M059J (cell line): Measurements from ENCODE around the gene MCOLN3. TPM values are rescaled to one million over a fixed set of nuclear protein-coding genes. Genes with fewer than 3 reads are reported as not detected.
A peak's percentile ranks its signal among the peaks of the same experiment; 100 is the strongest.

Source experiments
- DNase-seq: peaks from one replicate; pipeline ENCODE4 v3.0.0-alpha.2; 2012; ENCODE audit warnings: low read depth
- total RNA-seq: library from RNA; depleted of rRNA; stranded (reverse); fragments of >200 nt; shearing (Covaris generic); gene quantifications from 2 replicates; pipeline ENCODE4 v1.2.3, GENCODE V29; 2014; rRNA removed

Gene MCOLN3, protein sequence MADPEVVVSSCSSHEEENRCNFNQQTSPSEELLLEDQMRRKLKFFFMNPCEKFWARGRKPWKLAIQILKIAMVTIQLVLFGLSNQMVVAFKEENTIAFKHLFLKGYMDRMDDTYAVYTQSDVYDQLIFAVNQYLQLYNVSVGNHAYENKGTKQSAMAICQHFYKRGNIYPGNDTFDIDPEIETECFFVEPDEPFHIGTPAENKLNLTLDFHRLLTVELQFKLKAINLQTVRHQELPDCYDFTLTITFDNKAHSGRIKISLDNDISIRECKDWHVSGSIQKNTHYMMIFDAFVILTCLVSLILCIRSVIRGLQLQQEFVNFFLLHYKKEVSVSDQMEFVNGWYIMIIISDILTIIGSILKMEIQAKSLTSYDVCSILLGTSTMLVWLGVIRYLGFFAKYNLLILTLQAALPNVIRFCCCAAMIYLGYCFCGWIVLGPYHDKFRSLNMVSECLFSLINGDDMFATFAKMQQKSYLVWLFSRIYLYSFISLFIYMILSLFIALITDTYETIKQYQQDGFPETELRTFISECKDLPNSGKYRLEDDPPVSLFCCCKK
- total RNA-seq, result 2.1 and 4.3 TPM in 2 replicates

GRCh38 chr1:85048296-85049064, at the start of gene MCOLN3:
Gene MCOLN3 (minus strand): TSS chr1:85048500. CDS start chr1:85045360, 3,140 bp downstream.
- peak; percentile 52 for DNase-seq

GRCh38 chr1:85093644-85094043, 45.3 kb upstream of the MCOLN3 start:
- DNase-seq, result no peak

DNA sequence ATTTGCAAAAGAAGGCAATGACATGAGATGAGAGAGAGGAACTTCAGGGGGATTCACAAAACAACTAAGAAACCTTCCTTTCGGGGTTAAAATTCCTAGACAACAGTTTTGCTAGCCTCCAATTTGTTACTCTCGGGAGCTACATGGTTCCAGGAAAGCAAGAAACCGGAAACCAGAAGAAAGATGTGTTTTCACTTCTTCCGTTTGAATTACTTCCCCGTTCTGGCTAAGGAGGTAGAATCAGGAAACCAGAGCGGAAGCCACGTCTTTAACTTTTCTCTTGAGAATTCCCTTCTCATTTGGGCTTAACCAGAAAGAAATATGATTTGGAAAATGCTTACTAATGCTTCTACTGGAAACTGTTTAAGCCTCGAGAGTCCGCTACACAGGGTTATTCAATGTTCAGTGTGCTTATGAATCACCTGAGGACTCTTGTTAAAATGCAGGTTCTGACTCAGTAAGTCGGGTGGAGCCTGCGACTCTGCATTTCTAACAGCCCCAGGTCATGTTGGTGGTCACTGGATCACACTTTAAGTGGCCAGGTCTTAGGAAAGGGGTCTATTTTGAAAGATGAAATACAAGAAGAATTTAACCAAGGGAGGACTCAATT, 43.5 kb upstream of the MCOLN3 start:
- peak; percentile 29 for DNase-seq

DNA sequence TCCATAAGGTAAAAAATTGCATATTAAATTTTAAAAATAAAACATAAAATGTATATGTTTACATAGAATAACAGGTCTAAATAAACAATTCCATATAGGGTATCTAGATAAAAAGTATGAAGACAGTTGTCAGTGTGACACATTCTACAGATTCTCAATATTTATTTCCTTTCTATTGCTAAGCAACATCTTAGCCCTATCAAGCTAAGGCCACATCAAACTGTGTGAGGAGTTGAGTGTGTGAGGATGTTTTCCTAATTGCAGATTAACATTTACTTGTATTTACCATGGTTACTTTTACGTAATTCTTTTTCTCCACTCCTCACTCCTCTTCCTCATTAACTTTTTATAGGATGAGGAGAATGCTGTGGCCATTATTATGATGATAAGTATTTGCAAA, 41.9 kb upstream of the MCOLN3 start:
- peak; percentile 15 for DNase-seq

DNA sequence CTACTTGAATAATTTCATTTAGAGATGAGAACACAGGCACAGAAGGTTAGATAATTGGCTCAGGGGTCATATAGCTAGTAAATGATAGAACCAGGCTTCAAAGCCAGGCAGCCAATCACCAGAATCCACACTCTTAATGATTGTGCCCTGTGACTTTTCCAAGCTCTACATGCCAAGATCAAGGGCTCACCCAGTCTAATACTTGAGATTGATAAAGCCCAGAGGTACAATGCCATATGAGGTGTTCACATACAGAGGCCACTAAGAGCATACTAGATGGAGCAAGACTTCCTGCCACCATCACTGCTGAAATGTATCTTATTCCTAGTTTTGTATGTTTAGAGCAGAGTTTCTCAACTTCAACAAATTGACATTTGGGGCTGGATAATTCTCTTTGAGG, 40.9 kb upstream of the MCOLN3 start:
- no peak for DNase-seq

- no peak for DNase-seq
Measured at GRCh38 chr1:85088408-85088784, 40.1 kb upstream of the MCOLN3 start.

DNA sequence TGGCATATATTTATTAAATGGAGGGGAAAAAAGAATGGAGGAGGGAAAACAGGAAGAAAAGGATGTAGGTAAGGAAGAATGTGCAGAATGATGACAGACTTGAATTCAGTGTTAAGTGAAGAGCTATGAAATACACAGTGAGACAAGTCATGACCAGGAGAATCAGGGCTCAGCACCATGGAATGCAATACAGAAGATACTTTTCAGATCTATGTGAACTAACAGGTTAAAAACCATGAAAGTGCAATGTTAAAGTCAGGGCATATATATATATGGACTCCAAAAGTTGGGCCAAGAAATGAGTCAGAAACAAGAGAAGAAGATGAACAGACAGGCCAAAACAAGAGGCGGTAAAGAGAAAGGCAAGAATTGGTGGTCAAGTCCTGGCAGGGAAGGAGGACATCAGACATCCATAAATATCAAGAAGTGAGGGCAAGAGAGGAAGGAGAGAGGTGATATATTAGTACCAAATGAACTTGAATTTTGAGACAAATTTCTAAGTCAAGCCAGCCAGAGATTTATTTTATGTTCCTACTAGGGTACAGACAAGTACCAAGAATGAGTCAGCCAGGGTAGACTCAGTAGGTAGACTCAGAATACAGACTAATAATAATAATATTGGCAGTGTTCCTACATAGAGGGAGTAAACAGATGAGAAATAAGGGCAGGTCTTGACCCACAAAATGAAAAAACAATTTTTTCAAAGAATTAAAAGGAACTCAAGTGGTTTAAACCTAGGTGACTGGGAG, 39.5 kb upstream of the MCOLN3 start:
- DNase-seq, result peak; percentile 46

DNA sequence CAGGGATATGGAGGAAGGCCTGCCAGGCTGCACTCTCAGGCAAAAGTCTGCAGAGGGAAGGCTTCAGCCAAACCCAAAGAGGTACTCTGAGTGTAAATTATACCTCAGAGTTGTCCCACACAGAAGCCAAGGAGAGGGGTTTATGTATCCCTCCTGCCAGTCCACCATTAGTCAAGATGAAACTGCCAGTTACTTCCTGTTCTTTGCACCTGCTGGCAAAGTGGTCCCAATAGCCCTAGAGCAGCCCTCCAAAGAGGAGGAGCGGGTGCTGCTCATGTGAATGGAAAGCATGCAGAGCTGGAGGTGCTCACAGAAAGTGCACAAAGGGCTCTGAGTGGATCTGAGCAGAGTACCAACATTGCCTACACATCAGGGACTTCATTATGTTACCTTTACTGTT, 37.1 kb upstream of the MCOLN3 start:
- no peak for DNase-seq

GRCh38 chr1:85078903-85079302, 30.6 kb upstream of the MCOLN3 start:
- DNase-seq, result peak; percentile 39

GRCh38 chr1:85074365-85074964, 26.2 kb upstream of the MCOLN3 start:
- no peak for DNase-seq

DNA sequence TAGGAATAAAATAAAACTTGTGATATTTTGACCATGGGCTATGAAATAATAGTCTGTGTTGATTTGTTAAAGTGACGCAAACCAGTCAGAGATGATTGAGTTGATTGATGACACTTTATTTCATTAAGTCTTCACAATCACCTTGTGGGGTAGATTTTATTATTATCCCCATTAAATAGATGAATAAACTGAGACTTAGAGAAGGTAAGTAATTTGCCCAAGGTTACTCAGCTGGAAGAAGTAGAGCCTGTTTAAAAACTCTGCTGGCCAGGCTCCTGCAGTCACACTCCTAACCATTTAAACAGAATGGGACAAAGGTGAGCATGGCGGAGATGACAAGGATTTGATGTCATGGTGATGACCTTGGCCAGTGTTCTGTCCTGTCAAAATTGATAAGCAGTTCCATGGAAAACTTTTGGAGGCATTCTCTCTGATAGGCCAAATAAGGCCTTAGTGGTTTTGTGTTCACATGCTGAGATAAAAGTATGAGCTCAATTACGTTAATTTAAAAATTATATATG, 22.7 kb upstream of the MCOLN3 start:
- DNase-seq, result no peak

DNA sequence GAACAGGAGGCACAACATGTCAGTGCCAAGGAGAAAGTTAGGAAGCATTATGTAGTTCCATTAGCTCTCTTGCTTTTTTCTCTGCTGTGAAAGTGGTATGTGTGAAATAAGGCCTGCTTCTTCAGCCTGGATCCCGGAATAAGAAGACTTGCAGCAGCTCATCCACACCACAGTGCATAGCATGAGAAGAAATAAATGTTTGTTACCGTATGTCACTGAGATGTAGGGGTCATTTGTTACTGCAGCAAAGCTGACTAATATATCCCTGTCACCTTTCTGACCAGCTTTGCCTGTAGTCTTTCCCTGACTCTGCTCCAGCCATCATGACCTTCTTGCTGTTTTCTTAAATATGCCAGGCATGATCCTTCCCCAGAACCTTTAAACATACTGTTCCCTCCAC, 20.5 kb upstream of the MCOLN3 start:
- DNase-seq, result no peak

DNA sequence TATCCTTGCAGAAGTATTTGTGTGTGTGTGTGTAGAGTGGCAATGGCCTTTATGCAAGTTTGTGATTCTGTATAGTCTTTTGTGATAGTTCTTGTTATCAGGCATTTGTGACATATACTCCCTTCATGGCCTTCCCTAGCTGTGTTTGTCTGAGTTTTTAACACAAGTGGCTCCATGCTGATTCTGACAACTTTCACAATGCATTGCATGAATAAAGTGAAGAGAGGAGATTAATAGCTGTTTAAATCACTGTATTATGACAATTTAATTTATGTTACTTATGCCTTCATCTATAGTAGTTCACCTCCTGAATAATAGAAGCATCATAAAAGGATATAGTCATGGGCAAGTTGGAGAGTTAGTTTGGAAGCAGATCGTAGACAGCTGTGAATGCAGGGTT, 17.2 kb upstream of the MCOLN3 start:
- DNase-seq, result no peak

DNA sequence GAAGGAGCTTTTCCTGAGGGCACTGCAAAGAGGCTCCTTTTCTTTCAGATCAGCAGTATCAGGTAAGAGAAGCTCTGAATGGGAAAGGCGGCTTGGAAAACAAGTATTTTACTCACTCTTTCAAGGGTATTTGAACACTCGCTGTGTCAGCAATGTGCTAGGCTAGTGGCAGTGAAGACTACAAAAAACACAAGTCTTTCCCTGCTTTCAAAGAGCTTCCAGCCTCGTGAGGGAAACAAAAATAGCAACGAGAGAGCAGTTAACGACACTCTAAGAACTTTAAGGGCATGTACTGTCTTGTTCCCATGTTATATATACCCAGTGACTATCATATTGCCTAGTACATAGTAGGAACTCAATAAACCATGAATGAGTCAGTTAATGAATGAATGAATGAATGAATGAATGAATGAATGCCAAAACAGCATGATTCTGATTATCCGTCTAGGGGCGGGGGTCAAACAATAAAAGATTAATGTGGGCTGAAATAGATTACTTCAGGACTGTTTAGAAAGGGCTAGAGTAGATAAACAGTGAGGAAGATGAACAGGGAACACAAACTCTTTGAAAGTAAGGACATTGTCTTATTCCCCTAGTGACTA, 14.2 kb upstream of the MCOLN3 start:
- no peak for DNase-seq

DNA sequence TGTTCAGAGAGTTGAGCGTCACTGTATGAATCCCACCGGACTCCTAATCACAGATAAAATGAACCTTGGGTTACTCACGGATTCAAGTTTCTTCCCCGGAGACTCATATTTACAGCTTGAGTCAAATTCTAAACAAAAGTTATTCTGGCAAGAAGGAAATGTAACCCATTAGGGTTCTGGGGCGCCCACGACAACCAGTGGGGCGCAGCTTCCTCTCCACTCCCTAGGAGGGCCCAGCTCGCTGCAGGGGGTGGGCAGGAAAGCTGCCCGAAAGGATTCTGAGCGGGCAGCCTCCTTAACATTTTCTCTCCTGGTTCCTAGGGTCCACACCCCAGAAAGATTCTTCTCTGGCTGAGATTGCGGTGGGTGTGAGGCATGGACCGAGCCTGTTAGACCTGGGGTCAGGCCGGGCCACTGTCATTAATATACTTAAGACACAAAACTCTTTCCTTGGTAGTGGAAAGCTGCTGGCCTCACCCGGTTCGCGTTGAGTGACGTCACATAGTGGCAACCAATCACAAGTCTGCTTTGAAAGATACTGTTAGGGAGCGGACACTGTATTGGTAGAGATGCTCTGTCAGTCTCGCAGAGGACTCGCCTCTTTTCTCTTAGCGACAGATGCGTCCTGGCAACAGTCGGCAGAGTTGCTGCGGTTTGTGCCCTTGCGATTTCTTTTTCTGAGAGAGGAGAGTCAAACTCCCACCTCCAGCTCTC, 13.6 kb upstream of the MCOLN3 start:
- peak; percentile 99 for DNase-seq

DNA sequence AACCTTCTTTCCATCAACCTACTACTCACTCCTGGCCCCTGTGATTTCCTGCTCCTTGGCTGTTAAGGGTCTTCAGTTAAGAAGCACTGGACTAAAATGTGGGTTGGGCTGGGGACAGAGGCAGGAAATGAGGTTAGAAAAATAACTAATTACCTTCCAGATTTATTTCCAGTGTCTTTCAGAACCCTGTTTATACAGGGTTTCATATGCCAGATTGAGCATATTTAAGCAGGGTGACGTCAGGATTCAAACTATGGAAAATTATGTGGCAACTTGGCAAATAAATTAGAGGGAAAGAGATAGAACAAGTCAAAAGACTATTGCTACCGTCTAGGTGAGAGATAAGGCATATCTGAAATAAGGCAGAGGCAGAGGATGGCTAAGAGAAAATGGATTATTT, 11.7 kb upstream of the MCOLN3 start:
- DNase-seq, result no peak

GRCh38 chr1:85059563-85059962, 11.3 kb upstream of the MCOLN3 start:
- DNase-seq, result no peak

DNA sequence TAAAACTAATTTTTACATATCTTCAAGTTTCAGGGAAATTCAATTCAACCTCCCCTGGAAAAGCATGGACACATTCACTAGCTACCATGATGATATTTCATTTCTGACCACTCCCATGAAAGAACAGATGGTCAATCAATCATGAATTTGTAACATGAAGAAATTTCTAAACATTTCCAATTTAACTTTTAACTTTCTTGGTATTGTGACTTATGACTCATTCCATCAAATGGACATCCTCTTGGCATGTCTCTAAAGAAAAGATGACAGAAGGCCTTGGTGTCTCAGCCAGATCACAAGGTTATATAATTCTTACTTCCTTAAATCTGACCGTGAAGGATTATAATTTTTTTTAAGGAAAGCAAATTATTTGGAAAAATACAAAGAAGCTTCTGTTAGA, 10.5 kb upstream of the MCOLN3 start:
- DNase-seq, result peak; percentile 34

DNA sequence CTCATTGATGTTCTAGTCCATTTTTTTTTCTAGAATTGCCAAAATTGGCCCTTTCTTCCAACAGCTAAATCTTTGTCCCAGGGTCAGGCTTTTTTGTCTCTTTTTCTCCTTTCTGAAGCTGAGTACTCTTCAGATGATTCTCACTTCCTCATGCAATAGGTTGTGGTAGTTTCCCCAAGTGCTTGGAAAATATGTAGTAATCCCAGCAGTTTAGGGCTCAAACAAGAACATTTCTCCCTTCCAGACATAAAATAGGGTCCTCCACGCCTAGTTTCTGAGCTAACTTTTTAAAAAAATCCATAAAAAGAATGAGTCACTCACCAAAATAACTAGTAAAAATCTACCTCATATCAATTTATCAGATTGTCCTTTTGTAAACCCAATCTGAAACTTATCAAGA, 10.0 kb upstream of the MCOLN3 start:
- no peak for DNase-seq

- DNase-seq, result no peak
Measured at GRCh38 chr1:85054664-85055063, 6.4 kb upstream of the MCOLN3 start.
